ENCODE results near the gene P2RY2. TPM values are rescaled to one million over a fixed set of nuclear protein-coding genes. Genes with fewer than 3 reads are reported as not detected.

Gene P2RY2
- total and polyA plus RNA-seq, 2 of the 8 experiments (the other 6 are each of a cell fraction or from before 2014, with no cell fraction given) = 1.0 to 1.5 TPM

- TF ChIP-seq CHD7 (IDR thresholded peaks at IDR 0.05; ENCODE audit: insufficient replicate concordance, low read length) (no peak), SIN3A (conservative IDR thresholded peaks at IDR 0.05 in 1 of 2, IDR thresholded peaks at IDR 0.05 in 1 of 2; ENCODE audit: low read depth in 1 of 2, low read length in 2 of 2) (no peak), TEAD4 (IDR thresholded peaks at IDR 0.05; ENCODE audit: low read depth, low read length) (no peak), HDAC2 (IDR thresholded peaks at IDR 0.05; ENCODE audit: borderline replicate concordance in 1 of 2, low read depth in 2 of 2, low read length in 2 of 2) (no peak), RXRA (IDR thresholded peaks at IDR 0.05; ENCODE audit: insufficient read depth, low read depth, low read length) (no peak), CEBPB (IDR thresholded peaks at IDR 0.05; ENCODE audit: low read depth, low read length) (no peak), PHF8 (conservative IDR thresholded peaks at IDR 0.05; ENCODE audit: low read depth, low read length) (no peak), YY1 (IDR thresholded peaks at IDR 0.05; ENCODE audit: low read depth, low read length) (no peak), RFX5 (IDR thresholded peaks at IDR 0.05; ENCODE audit: borderline replicate concordance, low read depth, low read length) (no peak)
Observed at GRCh38 chr11:73193251-73194033, 24.6 kb upstream of the P2RY2 start (continued).
